Osteoblast (primary cell): ENCODE results near the gene AATK. TPM values are rescaled to one million over a fixed set of nuclear protein-coding genes. Genes with fewer than 3 reads are reported as not detected.

Source experiments
- DNase-seq: peaks from one replicate; pipeline ENCODE4 v3.0.0; 2011; ENCODE audit warnings: low spot score, mixed read lengths; ENCODE audit not compliant: insufficient read length; ENCODE audit errors: missing footprints
- H2AFZ ChIP-seq: 2 replicates; pipeline ENCODE4 v1.6.0; 2011; ENCODE audit warnings: mild to moderate bottlenecking, low read length
- H3K27ac ChIP-seq: 2 replicates; pipeline ENCODE4 v1.5.1; 2011; ENCODE audit warnings: mild to moderate bottlenecking, low read depth, low read length, moderate library complexity
- H3K27me3 ChIP-seq: 2 replicates; pipeline ENCODE4 v1.6.0; 2012; ENCODE audit warnings: mild to moderate bottlenecking, control low read depth, inconsistent platforms, low read length, moderate library complexity; ENCODE audit not compliant: insufficient read depth
- H3K36me3 ChIP-seq: 2 replicates; pipeline ENCODE4 v1.5.1; 2011; ENCODE audit warnings: mild to moderate bottlenecking, low read length, control low read depth, moderate library complexity; ENCODE audit not compliant: insufficient read depth
- H3K4me1 ChIP-seq: 2 replicates; pipeline ENCODE4 v1.5.1; 2011; ENCODE audit warnings: mild to moderate bottlenecking, low read length, control low read depth, moderate library complexity; ENCODE audit not compliant: insufficient read depth
- H3K4me2 ChIP-seq: 2 replicates; pipeline ENCODE4 v1.6.0; 2011; ENCODE audit warnings: mild to moderate bottlenecking, low read length; ENCODE audit not compliant: insufficient read depth
- H3K4me3 ChIP-seq: fragments of 200-600 bp; sonication (generic); 3 replicates; pipeline ENCODE4 v1.5.1; 2012; ENCODE audit warnings: mild to moderate bottlenecking, low read length, inconsistent platforms; ENCODE audit not compliant: insufficient read depth
- H3K79me2 ChIP-seq: 2 replicates; pipeline ENCODE4 v1.6.0; 2012; ENCODE audit warnings: mild to moderate bottlenecking, low read length, control low read depth, inconsistent platforms; ENCODE audit not compliant: insufficient read depth
- H3K9me3 ChIP-seq: 2 replicates; pipeline ENCODE4 v1.5.1; 2011; ENCODE audit warnings: low read depth, low read length, control low read depth
- H4K20me1 ChIP-seq: 2 replicates; pipeline ENCODE4 v1.6.0; 2012; ENCODE audit warnings: mild to moderate bottlenecking, low read length, control low read depth; ENCODE audit not compliant: insufficient read depth
- total RNA-seq: library from RNA; depleted of rRNA; stranded (reverse); fragments of >200 nt; gene quantifications from 2 replicates; pipeline ENCODE4 v1.2.3, GENCODE V29; 2012
- TF ChIP-seq, protein P1 (sequence below): IDR thresholded peaks from 2 replicates; pipeline ENCODE4 v1.5.1; 2011; ENCODE audit warnings: mild to moderate bottlenecking, low read depth, low read length, moderate library complexity; ENCODE audit errors: extremely low read depth

Gene AATK
- total RNA-seq, 1 donor = under 0.01 TPM

DNA sequence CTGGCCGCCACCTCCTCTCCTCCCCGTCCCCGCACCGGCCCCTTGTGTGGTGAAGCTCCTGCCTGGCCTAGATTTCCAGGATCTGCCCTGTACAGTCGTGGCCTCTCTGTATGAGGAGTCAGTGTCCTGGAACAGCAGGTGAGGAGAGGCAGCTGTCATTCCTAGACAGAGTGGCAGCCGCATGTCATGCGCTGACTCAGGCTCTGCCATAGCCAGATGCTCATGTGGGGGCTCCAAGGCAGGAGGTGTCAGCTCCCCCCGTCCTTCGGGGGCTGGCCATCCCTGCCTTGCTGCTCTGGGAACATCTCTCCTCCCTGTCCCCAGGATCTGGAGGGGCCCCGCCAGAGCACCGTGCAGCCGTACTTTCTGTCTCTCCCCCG, 70.6 kb downstream of the AATK start:
- no peaks in the 10 kb centered on the region for H4K20me1 ChIP-seq
- no peaks in the 10 kb centered on the region for H3K9me3 ChIP-seq
- no peak for DNase-seq
- H3K79me2 ChIP-seq = no peaks in the 10 kb centered on the region
- peak overlapping the region; percentile 92 for H3K27ac ChIP-seq
- H3K27me3 ChIP-seq = no peaks in the 10 kb centered on the region
- H2AFZ ChIP-seq = peak overlapping the region; percentile 43
- H3K36me3 ChIP-seq = peaks cover 2% of the 10 kb centered on the region
- H3K4me3 ChIP-seq = peak overlapping the region; percentile 45
- H3K4me2 ChIP-seq = peak overlapping the region; percentile 60
- TF ChIP-seq, protein P1, sequence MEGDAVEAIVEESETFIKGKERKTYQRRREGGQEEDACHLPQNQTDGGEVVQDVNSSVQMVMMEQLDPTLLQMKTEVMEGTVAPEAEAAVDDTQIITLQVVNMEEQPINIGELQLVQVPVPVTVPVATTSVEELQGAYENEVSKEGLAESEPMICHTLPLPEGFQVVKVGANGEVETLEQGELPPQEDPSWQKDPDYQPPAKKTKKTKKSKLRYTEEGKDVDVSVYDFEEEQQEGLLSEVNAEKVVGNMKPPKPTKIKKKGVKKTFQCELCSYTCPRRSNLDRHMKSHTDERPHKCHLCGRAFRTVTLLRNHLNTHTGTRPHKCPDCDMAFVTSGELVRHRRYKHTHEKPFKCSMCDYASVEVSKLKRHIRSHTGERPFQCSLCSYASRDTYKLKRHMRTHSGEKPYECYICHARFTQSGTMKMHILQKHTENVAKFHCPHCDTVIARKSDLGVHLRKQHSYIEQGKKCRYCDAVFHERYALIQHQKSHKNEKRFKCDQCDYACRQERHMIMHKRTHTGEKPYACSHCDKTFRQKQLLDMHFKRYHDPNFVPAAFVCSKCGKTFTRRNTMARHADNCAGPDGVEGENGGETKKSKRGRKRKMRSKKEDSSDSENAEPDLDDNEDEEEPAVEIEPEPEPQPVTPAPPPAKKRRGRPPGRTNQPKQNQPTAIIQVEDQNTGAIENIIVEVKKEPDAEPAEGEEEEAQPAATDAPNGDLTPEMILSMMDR = no peak
- H3K4me1 ChIP-seq = peaks cover 42% of the 10 kb centered on the region

GRCh38 chr17:81094509-81095382, 71.3 kb downstream of the AATK start:
- Histone ChIP-seq H3K27ac (peak overlapping the region; percentile 92), H3K4me3 (peak overlapping the region; percentile 45), H3K9me3 (no peaks in the 10 kb centered on the region), H3K27me3 (no peaks in the 10 kb centered on the region), H3K4me1 (peaks cover 42% of the 10 kb centered on the region), H2AFZ (peak overlapping the region; percentile 43), H4K20me1 (no peaks in the 10 kb centered on the region), H3K36me3 (no peaks in the 10 kb centered on the region), H3K4me2 (peak overlapping the region; percentile 60), H3K79me2 (no peaks in the 10 kb centered on the region)
- TF ChIP-seq, protein P1 = peak; percentile 5
- peak; percentile 100 for DNase-seq

GRCh38 chr17:81093619-81094508, 72.2 kb downstream of the AATK start:
- no peak overlapping the region for H2AFZ ChIP-seq
- TF ChIP-seq, protein P1 = no peak
- no peaks in the 10 kb centered on the region for H4K20me1 ChIP-seq
- no peaks in the 10 kb centered on the region for H3K27me3 ChIP-seq
- no peaks in the 10 kb centered on the region for H3K9me3 ChIP-seq
- peak overlapping the region; percentile 51 for H3K4me2 ChIP-seq
- DNase-seq = no peak
- no peaks in the 10 kb centered on the region for H3K36me3 ChIP-seq
- H3K79me2 ChIP-seq = no peaks in the 10 kb centered on the region
- H3K4me3 ChIP-seq = no peak overlapping the region
- H3K27ac ChIP-seq = peak overlapping the region; percentile 89
- peaks cover 42% of the 10 kb centered on the region for H3K4me1 ChIP-seq
